Fibroblast of villous mesenchyme (primary cell): Measurements from ENCODE around the gene EIF3K. TPM values are rescaled to one million over a fixed set of nuclear protein-coding genes. Genes with fewer than 3 reads are reported as not detected.

Source experiments
- DNase-seq: peaks from one replicate; pipeline ENCODE4 v3.0.0-alpha.2; 2010; ENCODE audit warnings: low read depth
- H3K4me3 ChIP-seq: 2 replicates; pipeline ENCODE4 v1.5.1; 2011; ENCODE audit warnings: low read depth, mild to moderate bottlenecking, low read length
- total RNA-seq: library from RNA; depleted of rRNA; stranded (reverse); fragments of >200 nt; gene quantifications from 2 replicates; pipeline ENCODE4 v1.2.3, GENCODE V29; 2012
- TF ChIP-seq, protein P1 (sequence below): IDR thresholded peaks from 2 replicates; pipeline ENCODE4 v1.5.1; 2012; ENCODE audit warnings: low read depth, mild to moderate bottlenecking, low read length; ENCODE audit not compliant: insufficient read depth

The EIF3K gene
- total RNA-seq, 1 donor = 152 TPM

DNA sequence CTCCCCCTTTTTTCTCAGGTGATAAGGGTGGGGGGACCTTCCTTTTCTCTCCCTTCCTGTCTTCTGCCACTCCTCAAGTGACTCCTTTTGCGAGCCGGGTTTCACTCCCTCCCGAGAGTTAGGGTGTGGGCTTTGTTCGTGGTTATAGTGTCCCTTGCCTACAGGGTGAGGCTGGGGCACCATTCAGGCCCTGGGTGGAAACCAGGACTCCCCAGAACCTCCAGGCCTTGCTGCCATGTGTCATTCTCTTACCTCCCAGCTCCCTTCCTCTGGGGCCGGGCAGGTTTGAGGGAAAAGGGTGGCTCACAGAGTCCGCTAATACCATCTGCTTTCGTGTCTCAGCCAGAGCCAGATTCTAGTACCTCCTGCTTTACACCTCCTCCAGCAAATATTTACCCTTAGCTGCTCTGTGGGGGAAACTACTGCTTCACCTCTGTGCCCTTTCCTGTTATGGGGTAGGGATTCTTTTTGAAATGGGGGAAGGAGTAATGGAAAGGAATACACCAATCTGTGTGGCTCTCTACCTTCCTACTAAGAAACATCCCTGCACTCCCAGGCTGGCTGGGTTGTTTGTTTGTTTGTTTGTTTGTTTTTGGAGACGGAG, 31.3 kb downstream of the EIF3K start:
- peak overlapping the region; percentile 99 for H3K4me3 ChIP-seq
- TF ChIP-seq, protein P1, sequence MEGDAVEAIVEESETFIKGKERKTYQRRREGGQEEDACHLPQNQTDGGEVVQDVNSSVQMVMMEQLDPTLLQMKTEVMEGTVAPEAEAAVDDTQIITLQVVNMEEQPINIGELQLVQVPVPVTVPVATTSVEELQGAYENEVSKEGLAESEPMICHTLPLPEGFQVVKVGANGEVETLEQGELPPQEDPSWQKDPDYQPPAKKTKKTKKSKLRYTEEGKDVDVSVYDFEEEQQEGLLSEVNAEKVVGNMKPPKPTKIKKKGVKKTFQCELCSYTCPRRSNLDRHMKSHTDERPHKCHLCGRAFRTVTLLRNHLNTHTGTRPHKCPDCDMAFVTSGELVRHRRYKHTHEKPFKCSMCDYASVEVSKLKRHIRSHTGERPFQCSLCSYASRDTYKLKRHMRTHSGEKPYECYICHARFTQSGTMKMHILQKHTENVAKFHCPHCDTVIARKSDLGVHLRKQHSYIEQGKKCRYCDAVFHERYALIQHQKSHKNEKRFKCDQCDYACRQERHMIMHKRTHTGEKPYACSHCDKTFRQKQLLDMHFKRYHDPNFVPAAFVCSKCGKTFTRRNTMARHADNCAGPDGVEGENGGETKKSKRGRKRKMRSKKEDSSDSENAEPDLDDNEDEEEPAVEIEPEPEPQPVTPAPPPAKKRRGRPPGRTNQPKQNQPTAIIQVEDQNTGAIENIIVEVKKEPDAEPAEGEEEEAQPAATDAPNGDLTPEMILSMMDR = no peak
- DNase-seq = no peak

DNA sequence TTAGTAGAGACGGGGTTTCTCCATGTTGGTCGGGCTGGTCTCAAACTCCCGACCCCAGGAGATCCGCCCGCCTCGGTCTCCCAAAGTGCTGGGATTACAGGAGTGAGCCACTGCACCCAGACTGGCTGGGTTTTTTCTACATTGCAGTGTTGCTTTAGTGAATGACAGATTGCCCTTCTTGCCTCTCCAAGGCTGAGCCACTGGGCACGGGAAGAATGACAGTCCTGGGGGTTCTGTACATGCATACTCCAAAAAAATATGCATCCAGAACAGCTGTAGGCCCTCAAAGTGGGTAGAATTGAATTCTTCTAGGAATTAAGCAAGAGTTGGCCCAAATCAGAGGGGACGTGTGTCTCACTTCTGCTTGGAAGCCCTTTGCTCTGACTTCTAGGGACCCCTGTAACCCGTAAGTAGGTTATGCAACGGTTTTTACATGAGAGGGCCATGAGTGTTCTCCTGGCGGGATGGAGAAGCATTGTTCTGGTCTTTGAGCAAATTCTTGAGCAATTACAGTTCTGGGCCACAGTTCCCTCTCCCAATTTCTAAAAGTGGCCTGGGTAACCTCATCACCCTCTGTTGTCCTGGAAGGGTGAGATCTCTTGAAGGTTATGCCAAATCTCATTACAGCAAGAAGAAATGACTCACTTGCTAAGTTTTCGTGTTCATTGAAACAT, 32.1 kb downstream of the EIF3K start:
- TF ChIP-seq, protein P1 = no peak
- peak overlapping the region; percentile 99 for H3K4me3 ChIP-seq
- DNase-seq = peak; percentile 68

DNA sequence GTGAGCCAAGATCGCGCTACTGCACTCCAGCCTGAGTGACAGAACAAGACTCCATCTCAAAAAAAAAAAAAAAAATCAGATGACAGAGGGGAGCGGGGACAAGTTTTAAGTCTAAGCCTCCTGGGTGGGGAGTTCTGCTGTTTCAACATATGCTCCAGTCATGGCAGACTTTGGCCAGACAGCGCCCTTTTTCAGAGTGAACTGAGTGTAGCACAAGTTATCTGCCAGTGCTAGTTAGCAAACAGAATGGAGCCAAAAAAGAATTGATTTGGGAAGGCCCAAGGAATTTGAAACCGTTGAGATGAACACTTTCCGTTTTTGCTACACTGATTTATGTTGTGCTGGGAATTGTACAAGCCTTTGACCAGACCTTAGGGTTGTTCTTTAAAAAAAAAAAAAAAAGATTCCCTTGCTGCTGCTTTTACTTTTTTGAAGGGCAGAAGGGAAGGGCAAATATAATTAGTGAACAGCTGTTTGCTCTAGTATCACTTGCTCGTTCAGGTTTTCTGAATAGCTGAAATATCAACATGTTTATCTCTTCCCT, 34.1 kb downstream of the EIF3K start:
- TF ChIP-seq, protein P1 = peak; percentile 5
- no peak overlapping the region for H3K4me3 ChIP-seq
- DNase-seq = peak; percentile 81

DNA sequence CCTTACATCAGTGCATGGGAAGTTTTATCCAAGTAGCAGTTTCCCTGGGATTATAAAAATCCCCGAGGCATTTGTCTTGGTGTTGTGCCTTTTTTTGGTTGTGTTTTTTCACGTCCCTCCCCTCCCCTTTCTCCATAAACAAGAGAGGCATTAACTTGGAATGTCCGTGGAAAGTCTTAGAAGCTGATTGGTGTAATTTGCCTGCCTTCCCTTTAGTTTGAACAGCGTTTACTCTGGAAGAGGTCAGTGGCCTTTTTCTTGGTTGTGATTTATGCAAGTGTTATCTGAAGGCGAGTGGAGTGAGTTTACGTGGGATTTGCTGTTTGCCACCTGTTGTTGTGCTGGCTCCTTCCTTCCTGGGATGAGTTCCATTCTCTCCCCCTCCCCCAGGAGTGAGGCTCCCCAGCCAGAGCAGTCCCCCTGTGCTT, 35.7 kb downstream of the EIF3K start:
- TF ChIP-seq, protein P1 = no peak
- H3K4me3 ChIP-seq = no peak overlapping the region
- DNase-seq = peak; percentile 95

DNA sequence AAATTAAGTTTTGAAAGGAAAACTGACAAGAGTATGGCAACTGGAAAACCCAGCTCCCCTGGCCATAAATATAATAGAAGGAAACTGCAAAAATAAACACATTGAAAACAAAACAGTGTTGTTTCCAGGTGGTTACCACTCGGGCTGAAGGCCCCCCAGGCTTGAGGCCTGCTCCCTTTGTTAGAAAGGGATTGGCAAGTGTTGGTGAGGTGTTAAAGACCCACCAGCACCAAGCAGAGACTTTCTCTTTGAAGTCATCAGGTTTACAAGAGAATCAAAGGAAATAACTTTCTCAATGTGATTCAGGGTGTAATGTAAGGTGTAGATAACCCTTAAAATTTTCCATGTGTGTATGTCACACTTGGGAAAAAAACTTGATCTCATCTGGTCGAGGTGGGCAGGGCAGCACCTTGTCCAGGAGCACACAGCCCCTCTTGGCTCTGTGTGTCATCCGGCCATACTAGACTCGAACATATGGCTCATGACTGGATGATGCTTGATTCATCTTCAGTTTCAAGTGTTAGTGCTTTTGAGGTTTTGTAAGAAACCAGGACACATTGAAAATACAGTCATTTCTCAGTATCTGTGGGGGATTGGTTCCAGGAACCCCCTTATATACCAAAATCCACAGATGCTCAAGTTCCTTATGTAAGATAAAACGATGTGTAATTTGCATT, 36.3 kb downstream of the EIF3K start:
- no peak overlapping the region for H3K4me3 ChIP-seq
- no peak for DNase-seq
- TF ChIP-seq, protein P1 = no peak

DNA sequence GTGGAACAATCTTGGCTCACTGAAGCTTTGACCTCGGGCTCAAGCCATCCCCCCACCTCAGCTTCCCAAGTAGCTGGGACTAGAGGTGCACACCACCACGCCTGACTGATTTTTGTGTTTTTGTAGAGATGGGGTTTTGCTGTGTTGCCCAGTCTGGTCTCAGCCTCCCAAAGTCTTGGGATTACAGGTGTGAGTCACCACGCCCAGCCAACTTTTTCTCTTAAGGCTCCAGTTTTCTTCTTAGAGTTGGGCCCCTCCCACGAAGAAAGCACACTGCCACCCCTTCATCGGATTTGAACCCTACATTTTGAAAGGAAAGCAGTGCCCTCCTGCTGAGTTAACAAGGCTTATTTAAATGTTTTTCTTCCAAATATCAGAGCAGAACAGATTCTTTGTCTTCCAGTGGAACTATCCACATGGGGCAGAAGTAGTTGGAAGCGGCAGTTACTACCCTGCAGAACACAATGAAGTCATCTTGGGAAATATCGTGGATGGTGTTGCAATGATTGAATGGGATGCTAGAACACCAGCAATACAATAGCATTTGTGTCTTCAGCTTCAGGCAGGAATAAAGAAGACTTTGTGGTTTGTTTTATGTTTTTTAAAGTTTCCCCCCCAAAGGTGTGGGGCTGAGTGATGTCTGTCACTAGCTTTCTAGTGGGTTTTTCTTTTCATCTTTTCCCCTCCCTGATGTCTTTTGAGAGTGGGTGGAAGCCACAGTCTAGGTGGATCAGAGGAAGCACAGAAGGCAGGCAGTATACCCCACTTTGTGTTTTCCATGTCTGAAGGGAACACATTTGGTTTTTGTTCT, 37.4 kb downstream of the EIF3K start:
- DNase-seq = peak; percentile 70
- no peak overlapping the region for H3K4me3 ChIP-seq
- TF ChIP-seq, protein P1 = no peak
